ENCODE data around the gene METTL21C.

GRCh38 chr13:102651392-102651791 lies 43.5 kb downstream of the METTL21C start:
- no peak for TF ChIP-seq CTCF (IDR thresholded peaks at IDR 0.05)
- no peak for TF ChIP-seq POLR2A (IDR thresholded peaks at IDR 0.05)
- no peak for TF ChIP-seq POLR2AphosphoS5 (IDR thresholded peaks at IDR 0.05)
